ENCODE data around the gene HOXC10.

DNA sequence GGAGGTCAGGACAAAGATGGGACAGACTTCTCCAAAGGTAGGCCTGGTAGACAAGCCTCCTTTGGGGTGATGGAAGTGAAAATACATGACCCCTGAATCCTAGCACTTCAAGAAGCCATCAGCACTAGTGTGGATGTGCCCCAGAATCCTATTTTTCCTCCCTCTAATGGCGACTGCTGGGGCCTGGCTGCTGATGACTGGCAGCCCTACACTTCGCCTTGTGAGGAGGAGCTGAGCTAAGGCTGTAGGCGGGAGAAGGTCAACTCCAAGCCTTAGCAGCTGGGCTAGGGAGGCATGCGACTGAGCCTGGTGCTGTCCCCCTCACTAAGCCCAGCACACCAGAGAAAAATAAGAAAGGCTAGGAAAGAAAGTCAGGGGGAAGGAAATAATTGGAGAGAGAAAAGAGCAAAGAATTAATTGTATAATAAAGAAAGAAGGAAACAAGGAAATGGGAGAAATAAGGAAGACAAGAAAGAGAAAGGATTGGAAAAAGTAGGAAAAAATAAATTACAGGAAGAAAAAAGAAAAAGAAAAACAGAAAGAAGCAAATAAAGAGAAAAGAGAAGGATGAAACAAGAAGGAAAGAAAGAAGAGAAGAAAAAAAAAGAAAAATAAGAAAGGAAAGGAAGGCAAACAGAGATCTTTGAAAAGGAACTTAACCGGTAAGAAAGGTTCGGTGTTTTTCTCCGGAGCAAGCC, 4.7 kb upstream of the HOXC10 start:
- TF ChIP-seq, protein P1, sequence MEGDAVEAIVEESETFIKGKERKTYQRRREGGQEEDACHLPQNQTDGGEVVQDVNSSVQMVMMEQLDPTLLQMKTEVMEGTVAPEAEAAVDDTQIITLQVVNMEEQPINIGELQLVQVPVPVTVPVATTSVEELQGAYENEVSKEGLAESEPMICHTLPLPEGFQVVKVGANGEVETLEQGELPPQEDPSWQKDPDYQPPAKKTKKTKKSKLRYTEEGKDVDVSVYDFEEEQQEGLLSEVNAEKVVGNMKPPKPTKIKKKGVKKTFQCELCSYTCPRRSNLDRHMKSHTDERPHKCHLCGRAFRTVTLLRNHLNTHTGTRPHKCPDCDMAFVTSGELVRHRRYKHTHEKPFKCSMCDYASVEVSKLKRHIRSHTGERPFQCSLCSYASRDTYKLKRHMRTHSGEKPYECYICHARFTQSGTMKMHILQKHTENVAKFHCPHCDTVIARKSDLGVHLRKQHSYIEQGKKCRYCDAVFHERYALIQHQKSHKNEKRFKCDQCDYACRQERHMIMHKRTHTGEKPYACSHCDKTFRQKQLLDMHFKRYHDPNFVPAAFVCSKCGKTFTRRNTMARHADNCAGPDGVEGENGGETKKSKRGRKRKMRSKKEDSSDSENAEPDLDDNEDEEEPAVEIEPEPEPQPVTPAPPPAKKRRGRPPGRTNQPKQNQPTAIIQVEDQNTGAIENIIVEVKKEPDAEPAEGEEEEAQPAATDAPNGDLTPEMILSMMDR (IDR thresholded peaks at IDR 0.05 in 4 of 5, conservative IDR thresholded peaks at IDR 0.05 in 1 of 5) = no peak
- TF ChIP-seq POLR2A (IDR thresholded peaks at IDR 0.05) = no peak

All from gastrocnemius medialis (tissue), 4 donors.